Caki2 (cell line): ENCODE results near the gene PARP1. TPM values are rescaled to one million over a fixed set of nuclear protein-coding genes. Genes with fewer than 3 reads are reported as not detected.
"Not testable (repeated sequence)": the region's sequence is repeated elsewhere in the genome, so short reads cannot be mapped to it uniquely, and the experiment has no call there.

Experiments
- DNase-seq: peaks from one replicate; pipeline ENCODE4 v3.0.0-alpha.2; 2015; ENCODE audit warnings: low read depth
- in situ Hi-C: cut with HindIII; loops from 2 replicates; pipeline ENCODE4 v1.10.0; 2016; ENCODE audit warnings: low sequenced_read_pairs, low pct_unique_long_range_greater_than_20kb, mixed read lengths
- total RNA-seq: library from RNA; depleted of rRNA; stranded (reverse); fragments of >200 nt; shearing (Covaris generic); gene quantifications from 2 replicates; pipeline ENCODE4 v1.2.3, GENCODE V29; 2014; ENCODE audit warnings: low replicate concordance

The PARP1 gene
- total RNA-seq, 1 experiment from 2014 or later = 179 TPM

DNA sequence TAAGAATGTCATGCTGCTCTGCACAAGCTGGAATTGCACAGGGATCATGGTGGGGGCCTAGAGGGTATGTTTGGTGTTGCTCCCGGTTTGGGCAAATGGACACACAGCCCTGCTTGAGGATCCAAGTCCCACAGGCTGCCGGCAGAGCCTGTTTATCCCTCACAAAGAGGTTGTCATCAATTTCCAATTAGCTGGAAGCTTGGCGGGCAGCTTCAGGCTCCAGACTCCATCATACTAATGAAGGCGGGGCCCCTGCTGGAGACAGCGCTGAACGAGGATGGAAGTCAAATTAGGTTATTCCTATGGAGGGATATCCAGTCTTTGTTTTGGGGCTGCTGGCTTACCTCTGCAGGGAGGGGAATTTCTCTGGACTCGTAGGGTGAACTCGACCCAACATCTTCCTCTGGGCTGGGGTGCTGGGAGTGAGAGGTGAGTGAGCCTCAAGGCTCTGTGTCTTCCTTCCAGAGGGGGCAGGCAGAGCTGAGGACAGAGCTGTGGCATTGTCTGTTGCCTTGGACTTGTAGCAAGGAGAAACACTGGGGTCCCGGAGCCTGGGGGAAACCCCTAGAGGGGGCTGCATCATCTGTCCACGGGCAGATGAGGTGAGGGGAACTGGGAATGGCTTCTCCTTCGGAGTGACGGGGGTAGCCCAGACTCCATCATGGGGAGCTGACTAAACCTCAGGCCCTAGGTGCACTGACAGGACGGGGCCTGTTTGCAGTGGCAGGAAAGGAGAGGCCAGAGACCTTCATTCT, 24.9 kb upstream of the PARP1 start:
- DNase-seq = no peak
- in situ Hi-C loops = no loop called here

- DNase-seq, in situ Hi-C loops: not testable (repeated sequence)
These were observed 24.0 kb upstream of the PARP1 start for GRCh38 chr1:226431898-226432297.

DNA sequence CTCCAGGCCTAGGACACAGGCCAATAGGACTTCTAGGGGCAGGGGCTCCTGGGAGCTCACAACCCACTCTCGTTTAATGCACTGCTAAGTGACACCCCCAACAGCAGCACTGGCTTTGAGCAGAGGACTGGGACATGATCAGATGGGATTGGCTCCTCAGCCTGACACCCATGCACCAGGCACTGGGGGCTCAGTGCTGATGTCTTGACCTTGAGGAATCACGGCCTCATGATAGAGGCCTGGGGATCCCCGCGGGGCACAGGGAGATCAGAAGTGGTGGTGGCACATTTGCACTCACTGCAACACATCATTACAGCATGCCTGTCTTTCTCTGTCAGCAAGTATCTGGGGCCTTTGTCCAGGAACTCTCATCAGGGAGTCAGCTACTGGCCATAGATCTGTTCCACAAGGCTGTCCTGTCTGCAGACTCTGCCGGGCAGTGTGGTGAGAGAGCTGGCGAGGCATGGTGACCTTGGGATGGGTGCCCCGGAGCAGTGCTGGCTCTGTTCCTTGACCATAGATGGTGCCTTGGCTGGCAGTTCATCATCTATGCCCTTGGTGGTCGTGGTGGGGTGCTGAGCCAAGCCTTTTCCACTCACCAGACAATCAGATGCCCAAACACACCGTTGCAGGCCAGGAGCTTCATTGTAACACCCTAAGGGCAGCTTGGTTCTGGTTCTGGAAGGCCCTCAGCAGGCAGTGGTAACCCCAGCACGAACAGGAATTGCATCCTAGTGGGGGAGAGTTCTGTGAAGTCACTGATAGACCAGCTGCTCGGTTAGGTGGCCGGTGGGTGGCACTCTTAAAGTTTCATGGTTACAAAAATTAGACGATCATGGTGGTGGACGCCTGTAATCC, 22.2 kb upstream of the PARP1 start:
- in situ Hi-C loops = no loop called here
- no peak for DNase-seq

DNA sequence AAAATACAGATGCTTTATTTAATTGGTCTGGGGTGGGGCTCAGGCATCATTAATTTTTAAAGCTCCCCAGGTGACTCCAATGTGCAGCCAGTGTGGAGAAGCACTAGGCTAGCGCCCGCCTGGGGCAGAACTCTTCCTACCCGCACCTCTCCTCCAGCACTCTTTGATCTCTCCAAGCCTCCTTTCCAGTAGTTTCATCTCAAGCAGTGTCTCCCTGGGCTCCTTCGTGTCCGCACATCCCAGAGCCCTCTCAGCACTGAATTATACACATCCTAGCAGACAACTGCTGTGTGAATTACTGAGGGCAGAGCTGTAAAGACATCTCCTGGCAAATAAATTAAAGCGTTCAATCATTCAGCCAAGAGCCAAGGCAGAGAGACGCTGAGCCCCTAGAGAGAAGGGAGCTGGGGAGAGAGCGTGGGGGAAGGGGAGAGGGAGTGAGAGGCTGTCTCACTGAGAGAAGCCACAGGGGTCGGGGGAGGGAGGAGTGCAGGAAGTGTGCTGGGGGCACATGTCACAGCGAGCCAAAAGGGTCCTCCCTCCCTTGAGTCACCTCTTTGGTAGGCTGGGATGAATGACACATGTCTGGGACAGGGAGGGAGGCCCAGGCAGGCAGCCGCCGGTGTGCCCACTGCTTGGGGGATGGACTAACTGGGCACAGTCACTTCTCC, 21.0 kb upstream of the PARP1 start:
- no peak for DNase-seq
- in situ Hi-C loops = no loop called here

DNA sequence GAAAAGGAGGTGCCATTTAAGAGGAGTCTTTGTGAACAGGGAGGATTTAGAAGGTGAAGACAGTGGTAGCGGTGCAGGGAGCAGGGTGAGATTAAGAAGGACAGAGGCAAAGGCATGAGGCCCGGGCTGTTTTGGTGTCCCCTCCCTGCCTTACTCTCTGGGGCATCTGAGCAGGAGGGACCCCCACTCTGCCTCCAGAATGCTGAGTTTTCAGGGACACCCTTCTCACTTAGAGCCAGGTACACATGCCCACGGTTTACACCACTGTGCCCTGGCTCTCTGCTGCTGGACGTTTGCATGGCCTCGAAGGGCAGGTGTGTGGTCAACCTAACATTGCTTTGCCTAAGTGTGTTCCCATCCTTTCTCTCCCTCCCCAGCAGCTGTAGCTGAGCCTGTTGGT, 20.5 kb upstream of the PARP1 start:
- no peak for DNase-seq
- in situ Hi-C loops = no loop called here

- DNase-seq = no peak
- in situ Hi-C loops = no loop called here
These were observed 19.2 kb upstream of the PARP1 start for GRCh38 chr1:226427131-226427530.

DNA sequence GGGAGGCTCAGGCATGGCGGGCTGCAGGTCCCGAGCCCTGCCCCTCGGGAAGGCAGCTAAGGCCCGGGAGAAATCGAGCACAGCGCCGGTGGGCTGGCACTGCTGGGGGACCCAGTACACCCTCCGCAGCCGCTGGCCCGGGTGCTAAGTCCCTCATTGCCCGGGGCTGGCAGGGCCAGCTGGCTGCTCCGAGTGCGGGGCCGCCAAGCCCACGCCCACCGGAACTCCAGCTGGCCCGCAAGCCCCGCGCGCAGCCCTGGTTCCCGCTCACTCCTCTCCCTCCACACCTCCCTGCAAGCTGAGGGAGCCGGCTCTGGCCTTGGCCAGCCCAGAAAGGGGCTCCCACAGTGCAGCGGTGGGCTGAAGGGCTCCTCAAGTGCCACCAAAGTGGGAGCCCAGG, 18.5 kb upstream of the PARP1 start:
- in situ Hi-C loops = not testable (repeated sequence)

DNA sequence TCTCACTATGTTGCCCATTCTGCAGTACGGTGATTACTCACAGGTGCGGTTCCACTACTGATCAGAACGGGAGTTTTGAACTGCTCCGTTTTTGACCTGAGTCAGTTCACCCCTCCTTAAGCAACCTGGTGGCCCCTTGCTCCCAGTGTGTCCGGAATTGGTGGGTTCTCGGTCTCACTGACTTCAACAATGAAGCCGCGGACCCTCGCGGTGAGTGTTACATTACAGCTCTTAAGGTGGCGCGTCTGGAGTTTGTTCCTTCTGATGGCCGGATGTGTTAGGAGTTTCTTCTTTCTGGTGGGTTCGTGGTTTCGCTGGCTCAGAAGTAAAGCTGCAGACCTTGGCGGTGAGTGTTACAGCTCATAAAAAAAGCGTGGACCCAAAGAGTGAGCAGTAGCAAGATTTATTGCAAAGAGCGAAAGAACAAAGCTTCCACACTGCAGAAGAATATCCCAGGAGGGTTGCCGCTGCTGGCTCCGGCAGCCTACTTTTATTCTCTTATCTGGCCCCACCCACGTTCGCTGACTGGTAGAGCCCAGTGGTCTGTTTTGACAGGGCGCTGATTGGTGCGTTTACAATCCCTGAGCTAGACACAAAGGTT, 17.6 kb upstream of the PARP1 start:
- no peak for DNase-seq
- in situ Hi-C loops = no loop called here

More for the DNA sequence above, 18.5 kb upstream of the PARP1 start:
- DNase-seq = not testable (repeated sequence)

DNA sequence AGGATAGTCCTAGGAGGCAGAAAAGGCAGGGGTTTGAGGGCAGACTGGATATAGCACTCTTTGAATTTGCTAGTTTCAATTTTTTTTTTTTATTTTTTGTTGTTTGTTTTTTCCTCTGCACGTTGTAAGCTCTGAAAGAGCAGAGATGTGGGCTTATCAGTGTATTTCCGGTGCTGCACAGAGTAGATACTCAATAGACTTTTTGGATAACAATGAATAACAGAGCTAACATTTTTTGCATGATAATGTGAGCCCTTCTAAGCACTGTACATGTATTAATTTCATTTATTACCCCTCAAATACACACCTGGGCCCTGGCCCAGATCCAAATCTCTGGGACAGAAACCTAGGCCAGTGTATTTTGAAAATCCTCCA, 17.1 kb upstream of the PARP1 start:
- in situ Hi-C loops = no loop called here
- no peak for DNase-seq

DNA sequence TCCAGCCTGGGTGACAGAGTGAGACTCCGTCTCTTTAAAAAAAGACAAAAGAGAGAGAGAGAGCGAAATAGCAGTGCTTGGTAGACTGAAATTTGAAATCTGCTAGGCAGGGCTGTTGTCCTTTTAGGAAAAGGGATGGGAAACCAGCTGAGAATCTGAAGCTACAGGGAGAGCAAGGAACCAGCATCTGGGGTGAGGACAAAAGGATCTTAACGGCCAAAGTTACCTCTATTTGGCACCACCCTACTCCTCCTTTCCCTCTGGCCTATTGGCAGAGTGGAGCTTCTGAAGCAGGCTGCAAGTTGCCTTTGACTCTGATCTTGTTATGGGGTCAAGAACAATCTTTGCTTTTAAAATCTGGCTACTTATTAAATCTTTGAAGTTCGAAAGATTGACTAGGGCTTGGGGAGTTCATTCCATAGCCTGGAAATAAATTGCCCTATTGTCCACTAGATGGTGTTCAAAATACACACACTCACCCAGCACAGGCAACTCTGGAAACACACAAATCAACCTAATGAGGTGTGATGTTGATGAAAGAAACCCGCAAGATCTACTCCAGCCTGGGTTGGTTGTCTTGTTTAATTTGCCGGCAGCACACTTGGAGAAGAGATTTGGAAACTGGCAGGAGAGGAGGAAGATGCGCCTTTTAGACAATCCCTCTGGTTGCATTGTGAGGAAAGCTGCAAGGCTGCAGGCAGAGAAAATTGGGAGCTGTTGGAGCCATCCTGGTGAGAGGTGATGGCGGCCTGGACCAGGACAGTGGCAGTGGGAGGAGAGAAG, 16.5 kb upstream of the PARP1 start:
- DNase-seq = peak; percentile 22
- in situ Hi-C loops = no loop called here

DNA sequence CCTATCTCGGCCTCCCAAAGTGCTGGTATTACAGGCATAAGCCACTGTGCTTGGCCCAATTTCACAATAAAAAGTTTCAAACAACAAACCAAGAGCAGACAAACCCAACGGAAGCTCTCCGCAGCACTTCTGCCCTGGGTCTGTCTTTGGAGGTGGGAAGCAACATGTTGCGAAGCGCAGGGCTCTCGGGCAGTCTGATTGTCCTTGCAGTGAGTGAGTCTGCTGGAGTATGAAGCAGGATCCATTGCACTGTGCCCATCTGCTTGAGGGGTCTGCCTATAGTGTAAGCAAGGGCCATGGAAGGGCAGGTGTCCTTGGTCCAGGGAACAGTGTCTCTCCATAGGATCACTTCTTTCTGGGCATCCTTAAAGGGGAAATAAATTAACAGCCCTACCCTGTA, 14.6 kb upstream of the PARP1 start:
- in situ Hi-C loops = no loop called here
- no peak for DNase-seq

DNA sequence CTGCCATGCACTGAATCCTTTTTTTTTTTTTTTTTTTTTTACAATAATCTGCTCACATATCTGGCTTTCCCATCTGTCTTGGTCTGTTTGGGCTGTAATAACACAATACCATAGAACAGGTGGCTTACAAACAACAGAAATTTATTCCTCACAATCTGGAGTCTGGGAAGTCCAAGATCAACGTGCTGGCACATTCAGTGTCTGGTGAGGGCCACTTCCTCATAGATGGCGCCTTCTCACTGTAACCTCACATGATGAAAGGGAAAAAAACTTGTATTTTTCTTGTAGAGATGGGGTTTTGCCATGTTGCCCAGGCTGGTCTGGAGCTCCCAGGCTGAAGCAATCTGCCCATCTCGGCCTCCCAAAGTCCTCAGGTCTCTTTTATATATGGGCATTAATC, 13.0 kb upstream of the PARP1 start:
- no peak for DNase-seq
- in situ Hi-C loops = no loop called here

- in situ Hi-C loops = no loop called here
- DNase-seq = no peak
These were observed 12.4 kb upstream of the PARP1 start for GRCh38 chr1:226420328-226420727.

DNA sequence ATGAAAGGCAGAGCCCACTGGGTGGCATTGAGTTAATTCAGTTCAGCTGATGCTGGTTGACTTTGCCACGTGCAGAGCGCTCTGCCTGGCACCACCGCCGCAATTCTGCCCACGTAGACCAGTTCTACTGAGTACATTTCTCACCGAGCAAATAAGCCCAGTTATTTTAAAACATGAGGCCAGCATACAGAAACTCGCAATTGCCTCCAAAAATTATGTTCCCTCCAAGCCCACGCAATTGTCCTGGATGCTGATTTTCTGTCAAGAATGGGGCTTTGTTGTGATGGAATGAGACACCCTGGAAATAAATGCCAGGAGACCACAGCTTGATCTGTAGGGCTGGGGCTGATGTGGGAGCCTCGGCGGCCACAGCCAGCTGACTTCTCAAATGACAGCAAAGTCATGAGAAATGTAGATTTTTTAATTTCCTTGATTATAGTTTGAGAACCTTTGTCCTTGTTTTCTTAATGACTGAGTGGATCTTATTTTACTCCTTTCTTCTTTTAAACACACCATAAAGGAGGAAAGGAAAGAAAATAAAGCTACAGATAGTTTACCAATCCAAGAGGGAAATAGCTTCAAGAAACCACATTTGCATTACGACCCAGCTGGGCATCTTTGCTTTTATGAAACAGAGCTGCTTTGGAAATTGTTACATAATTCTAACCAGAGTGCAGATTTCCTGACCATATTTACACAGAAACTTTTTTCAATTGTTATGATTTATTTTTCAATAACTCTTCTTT, 11.6 kb upstream of the PARP1 start:
- DNase-seq = no peak
- in situ Hi-C loops = no loop called here

DNA sequence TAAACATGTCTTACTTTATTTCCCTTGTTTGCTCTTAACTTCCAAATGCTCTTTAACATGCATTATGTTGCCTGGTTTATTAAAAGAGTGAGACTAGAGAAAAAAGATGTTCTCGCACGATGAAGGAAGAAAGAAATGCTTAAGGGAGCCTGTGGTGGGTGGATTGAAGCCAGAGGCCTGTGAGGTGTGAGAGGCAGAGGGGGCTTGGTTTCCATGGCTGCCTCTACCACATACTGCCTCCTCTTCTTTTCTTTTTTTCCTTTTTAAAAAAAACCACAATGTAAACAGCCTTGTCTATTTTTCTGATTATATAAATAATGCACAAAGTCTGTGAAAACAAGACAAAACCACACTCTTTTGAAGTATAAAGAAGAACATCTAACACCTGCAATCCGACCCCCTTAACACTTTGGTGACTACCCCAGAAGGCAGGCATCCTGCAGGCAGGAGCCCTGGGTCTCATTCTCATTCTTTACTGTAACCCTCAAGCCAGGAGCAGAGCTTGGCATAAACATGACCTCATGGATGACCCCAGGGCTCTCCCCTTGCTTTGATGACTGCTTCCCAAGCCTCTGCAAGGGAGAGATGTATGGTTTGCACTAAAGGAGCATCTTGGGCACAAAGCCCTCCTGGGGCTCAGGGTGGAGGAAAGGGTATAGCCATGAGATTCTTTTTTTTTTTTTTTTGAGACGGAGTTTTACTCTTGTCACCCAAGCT, 10.1 kb upstream of the PARP1 start:
- DNase-seq = no peak
- in situ Hi-C loops = no loop called here

- no peak for DNase-seq
- in situ Hi-C loops = no loop called here
These were observed 9.5 kb upstream of the PARP1 start for GRCh38 chr1:226417350-226417749.
